A673 (cell line): ENCODE data around the gene TGM5. TPM values are rescaled to one million over a fixed set of nuclear protein-coding genes. Genes with fewer than 3 reads are reported as not detected.

Experiments
- BruUV-seq: library from RNA; stranded (reverse); fragments of 400-500 nt; replicated peaks from 2 replicates; lab custom pipeline; 2021; lab: Mats Ljungman, UMichigan
- CTCF ChIA-PET: fragments of 300-600 bp; sonication (Branson Sonifier 250); formaldehyde crosslinking; loops from one replicate; lab custom pipeline; 2022; ENCODE audit warnings: antibody characterized with exemption; lab: Charles Lee
- POLR2A ChIA-PET: fragments of 300-600 bp; sonication (Branson Sonifier 250); formaldehyde crosslinking; loops from one replicate; lab custom pipeline; 2022; ENCODE audit warnings: antibody characterized with exemption; ENCODE audit not compliant: low non-redundant PET; lab: Charles Lee
- DNase-seq: peaks from one replicate; pipeline ENCODE4 v3.0.0-alpha.2; 2015; ENCODE audit warnings: low spot score
- H3K27ac ChIP-seq: fragments of 200-600 bp; sonication (generic); 2 replicates; pipeline ENCODE4 v1.5.1; 2016; ENCODE audit warnings: mixed run types, low read depth, mild to moderate bottlenecking, mixed read lengths, antibody characterized with exemption, low read length; ENCODE audit not compliant: poor library complexity, severe bottlenecking
- H3K27me3 ChIP-seq: fragments of 200-600 bp; sonication (generic); replicated peaks from 2 replicates; pipeline ENCODE4 v1.6.1; 2017; ENCODE audit warnings: mixed run types, low read depth, mild to moderate bottlenecking, mixed read lengths, antibody characterized with exemption, low read length; ENCODE audit not compliant: insufficient read depth, poor library complexity
- H3K36me3 ChIP-seq: fragments of 200-600 bp; sonication (generic); 2 replicates; pipeline ENCODE4 v1.6.1; 2016; ENCODE audit warnings: mixed run types, mild to moderate bottlenecking, mixed read lengths, antibody characterized with exemption, low read length; ENCODE audit not compliant: insufficient read depth, poor library complexity, severe bottlenecking
- H3K4me1 ChIP-seq: fragments of 200-600 bp; sonication (generic); 2 replicates; pipeline ENCODE4 v1.6.1; 2017; ENCODE audit warnings: mixed run types, mild to moderate bottlenecking, mixed read lengths, antibody characterized with exemption, low read length; ENCODE audit not compliant: insufficient read depth, poor library complexity, severe bottlenecking
- H3K4me3 ChIP-seq: fragments of 200-600 bp; sonication (generic); 2 replicates; pipeline ENCODE4 v1.5.1; 2016; ENCODE audit warnings: low read depth, mixed run types, mild to moderate bottlenecking, mixed read lengths, low read length; ENCODE audit not compliant: poor library complexity, severe bottlenecking
- H3K9me3 ChIP-seq: fragments of 200-600 bp; sonication (generic); 2 replicates; pipeline ENCODE4 v1.6.1; 2016; ENCODE audit warnings: mixed run types, low read depth, mild to moderate bottlenecking, mixed read lengths, antibody characterized with exemption, low read length; ENCODE audit not compliant: poor library complexity, severe bottlenecking
- CTCF ChIP-seq: fragments of 300-800, 200-600 bp; sonication (generic); conservative IDR thresholded peaks from 2 replicates; pipeline ENCODE4 v1.5.1; 2017; ENCODE audit warnings: low read depth, mild to moderate bottlenecking, antibody characterized with exemption, low read length, moderate library complexity, mixed read lengths
- EZH2 ChIP-seq: fragments of 200-600 bp; sonication (generic); IDR thresholded peaks from 2 replicates; pipeline ENCODE4 v1.6.1; 2017; ENCODE audit warnings: borderline replicate concordance, low read depth, mild to moderate bottlenecking, mixed read lengths, antibody characterized with exemption, low read length; ENCODE audit not compliant: poor library complexity, severe bottlenecking
- intact Hi-C: fragments of 100-400 bp; cut with micrococcal nuclease; formaldehyde crosslinking; loops from one replicate; pipeline ENCODE4 v1.10.0; 2022; ENCODE audit not compliant: unreplicated experiment
- total RNA-seq: library from RNA; stranded (reverse); gene quantifications from 2 replicates; pipeline ENCODE4 v1.2.3, GENCODE V29; 2021

Gene TGM5
- total RNA-seq, 1 experiment from 2014 or later: not detected

GRCh38 chr15:43246261-43246774 lies 20.4 kb downstream of the TGM5 start:
- Histone ChIP-seq H3K27ac (no peak overlapping the region), H3K4me1 (no peaks in the 10 kb centered on the region), H3K9me3 (no peaks in the 10 kb centered on the region), H3K27me3 (no peaks in the 10 kb centered on the region), H3K36me3 (no peaks in the 10 kb centered on the region), H3K4me3 (no peak overlapping the region)
- intact Hi-C loops: no loop called here
- ChIA-PET POLR2A (no interaction called here), CTCF (no interaction called here)
- no TSS peak for BruUV-seq
- TF ChIP-seq EZH2 (no peak), CTCF (no peak)
- no peak for DNase-seq

GRCh38 chr15:43244092-43244491 lies 22.6 kb downstream of the TGM5 start:
- no peaks in the 10 kb centered on the region for H3K27me3 ChIP-seq
- POLR2A ChIA-PET: interaction anchor here (0.5 kb wide), 1 partner anchor 41 kb away, joined by 3 read pairs; no protein-coding TSS in a partner anchor
- TF ChIP-seq CTCF: no peak
- TF ChIP-seq EZH2: no peak
- H3K9me3 ChIP-seq: no peaks in the 10 kb centered on the region
- intact Hi-C loops: no loop called here
- no peaks in the 10 kb centered on the region for H3K36me3 ChIP-seq
- no peak for DNase-seq
- no peak overlapping the region for H3K4me3 ChIP-seq
- H3K4me1 ChIP-seq: no peaks in the 10 kb centered on the region
- CTCF ChIA-PET: no interaction called here
- H3K27ac ChIP-seq: no peak overlapping the region
- no TSS peak for BruUV-seq

GRCh38 chr15:43243020-43243645 lies 23.6 kb downstream of the TGM5 start:
- POLR2A ChIA-PET: interaction anchor here (0.5 kb wide), 1 partner anchor 42 kb away, joined by 3 read pairs; no protein-coding TSS in a partner anchor
- intact Hi-C loops: no loop called here
- H3K4me3 ChIP-seq: no peak overlapping the region
- no peak overlapping the region for H3K27ac ChIP-seq
- TF ChIP-seq EZH2: no peak
- no peak for TF ChIP-seq CTCF
- BruUV-seq: no TSS peak
- CTCF ChIA-PET: interaction anchor here (0.6 kb wide), 1 partner anchor 18 kb away, joined by 3 read pairs; no protein-coding TSS in a partner anchor
- H3K36me3 ChIP-seq: no peaks in the 10 kb centered on the region
- no peaks in the 10 kb centered on the region for H3K27me3 ChIP-seq
- no peaks in the 10 kb centered on the region for H3K4me1 ChIP-seq
- H3K9me3 ChIP-seq: no peaks in the 10 kb centered on the region
- DNase-seq: no peak
